ENCODE measurements around the gene AHCYL1. TPM values are rescaled to one million over a fixed set of nuclear protein-coding genes. Genes with fewer than 3 reads are reported as not detected.

AHCYL1 gene
- total RNA-seq, 1 donor from 2014 or later, result 65.5 TPM

GRCh38 chr1:109994654-109995053 lies 10.1 kb downstream of the AHCYL1 start:
- Mint-ChIP-seq H3K4me3 (no peak overlapping the region), H3K4me1 (peaks cover 20% of the 10 kb centered on the region), H3K27me3 (ENCODE audit: insufficient read depth, low read depth) (peaks cover 2% of the 10 kb centered on the region), H3K36me3 (peaks cover 23% of the 10 kb centered on the region), H3K27ac (no peak overlapping the region), H3K9me3 (no peaks in the 10 kb centered on the region)
- H2AFZ ChIP-seq (replicated peaks), result no peak overlapping the region
- peaks cover 100% of the 10 kb centered on the region for H3K79me2 ChIP-seq (ENCODE audit: low read depth)
- peaks cover 73% of the 10 kb centered on the region for H4K20me1 ChIP-seq (ENCODE audit: low read depth)
- H3K36me3 ChIP-seq, result peaks cover 4% of the 10 kb centered on the region
- no peaks in the 10 kb centered on the region for H3K9me3 ChIP-seq (ENCODE audit: low read depth)
- TF ChIP-seq EZH2 (IDR thresholded peaks at IDR 0.05), result no peak
- TF ChIP-seq CTCF (IDR thresholded peaks at IDR 0.05), result no peak
- TF ChIP-seq EZH2phosphoT487 (IDR thresholded peaks at IDR 0.05), result no peak
- H3K4me3 ChIP-seq, result no peak overlapping the region
- H3F3A ChIP-seq (ENCODE audit: low read depth), result no peaks in the 10 kb centered on the region
- H3K4me2 ChIP-seq, result no peak overlapping the region
- H3K9ac ChIP-seq, result no peak overlapping the region
- no peak for DNase-seq (ENCODE audit: low spot score)
- peaks cover 11% of the 10 kb centered on the region for H3K4me1 ChIP-seq
- no peak overlapping the region for H3K27ac ChIP-seq
- H3K27me3 ChIP-seq, result no peaks in the 10 kb centered on the region

- peaks cover 4% of the 10 kb centered on the region for H3K36me3 ChIP-seq
- peaks cover 100% of the 10 kb centered on the region for H3K79me2 ChIP-seq (ENCODE audit: low read depth)
- H3K27ac Mint-ChIP-seq, result no peak overlapping the region
- DNase-seq (ENCODE audit: low spot score), result no peak
- H3F3A ChIP-seq (ENCODE audit: low read depth), result no peaks in the 10 kb centered on the region
- H4K20me1 ChIP-seq (ENCODE audit: low read depth), result peaks cover 70% of the 10 kb centered on the region
- H3K4me1 Mint-ChIP-seq, result peaks cover 20% of the 10 kb centered on the region
- H3K27me3 Mint-ChIP-seq (ENCODE audit: insufficient read depth, low read depth), result peaks cover 2% of the 10 kb centered on the region
- no peak overlapping the region for H3K4me3 Mint-ChIP-seq
- H3K4me1 ChIP-seq, result peaks cover 11% of the 10 kb centered on the region
- no peak for TF ChIP-seq CTCF (IDR thresholded peaks at IDR 0.05)
- TF ChIP-seq EZH2phosphoT487 (IDR thresholded peaks at IDR 0.05), result no peak
- TF ChIP-seq EZH2 (IDR thresholded peaks at IDR 0.05), result no peak
- no peak overlapping the region for H2AFZ ChIP-seq (replicated peaks)
- no peaks in the 10 kb centered on the region for H3K27me3 ChIP-seq
- peaks cover 21% of the 10 kb centered on the region for H3K36me3 Mint-ChIP-seq
- H3K27ac ChIP-seq, result no peak overlapping the region
- no peak overlapping the region for H3K4me3 ChIP-seq
- no peak overlapping the region for H3K9ac ChIP-seq
- H3K9me3 Mint-ChIP-seq, result no peaks in the 10 kb centered on the region
- no peaks in the 10 kb centered on the region for H3K9me3 ChIP-seq (ENCODE audit: low read depth)
- H3K4me2 ChIP-seq, result no peak overlapping the region
Measured at GRCh38 chr1:109995536-109995935, 11.0 kb downstream of the AHCYL1 start.

GRCh38 chr1:109996476-109996875 lies 11.9 kb downstream of the AHCYL1 start:
- H3K27me3 ChIP-seq, result no peaks in the 10 kb centered on the region
- H3K9ac ChIP-seq, result no peak overlapping the region
- peaks cover 20% of the 10 kb centered on the region for H3K4me1 Mint-ChIP-seq
- H3F3A ChIP-seq (ENCODE audit: low read depth), result no peaks in the 10 kb centered on the region
- H3K9me3 Mint-ChIP-seq, result no peaks in the 10 kb centered on the region
- no peak overlapping the region for H3K4me3 ChIP-seq
- no peak overlapping the region for H3K27ac Mint-ChIP-seq
- H3K36me3 Mint-ChIP-seq, result peaks cover 17% of the 10 kb centered on the region
- H3K4me3 Mint-ChIP-seq, result no peak overlapping the region
- no peak overlapping the region for H2AFZ ChIP-seq (replicated peaks)
- peaks cover 60% of the 10 kb centered on the region for H4K20me1 ChIP-seq (ENCODE audit: low read depth)
- H3K79me2 ChIP-seq (ENCODE audit: low read depth), result peaks cover 99% of the 10 kb centered on the region
- H3K36me3 ChIP-seq, result peaks cover 4% of the 10 kb centered on the region
- no peak for DNase-seq (ENCODE audit: low spot score)
- H3K4me1 ChIP-seq, result peaks cover 11% of the 10 kb centered on the region
- peaks cover 2% of the 10 kb centered on the region for H3K27me3 Mint-ChIP-seq (ENCODE audit: insufficient read depth, low read depth)
- H3K27ac ChIP-seq, result no peak overlapping the region
- TF ChIP-seq EZH2phosphoT487 (IDR thresholded peaks at IDR 0.05) (no peak), CTCF (IDR thresholded peaks at IDR 0.05) (no peak), EZH2 (IDR thresholded peaks at IDR 0.05) (no peak)
- no peaks in the 10 kb centered on the region for H3K9me3 ChIP-seq (ENCODE audit: low read depth)
- H3K4me2 ChIP-seq, result no peak overlapping the region

All from neural progenitor cell (in vitro differentiated cells).